Progenitor cell of endocrine pancreas (in vitro differentiated cells): ENCODE data around the gene DNAH17. TPM values are rescaled to one million over a fixed set of nuclear protein-coding genes. Genes with fewer than 3 reads are reported as not detected.

Source experiments
- DNase-seq: peaks from one replicate; pipeline ENCODE4 v3.0.0; 2021; ENCODE audit warnings: low spot score; ENCODE audit not compliant: unreplicated experiment
- H3K27ac Mint-ChIP-seq: 2 replicates; pipeline ENCODE4 v1.8.0; 2021; ENCODE audit warnings: mild to moderate bottlenecking, moderate library complexity, mixed read lengths
- H3K27me3 Mint-ChIP-seq: 2 replicates; pipeline ENCODE4 v1.8.0; 2021; ENCODE audit warnings: mixed read lengths
- H3K36me3 Mint-ChIP-seq: 2 replicates; pipeline ENCODE4 v1.8.0; 2022; ENCODE audit warnings: mixed read lengths; ENCODE audit not compliant: insufficient read depth
- H3K4me1 Mint-ChIP-seq: 2 replicates; pipeline ENCODE4 v1.8.0; 2021; ENCODE audit warnings: low read depth, mixed read lengths
- H3K4me3 Mint-ChIP-seq: 2 replicates; pipeline ENCODE4 v1.8.0; 2021; ENCODE audit warnings: low read depth, mild to moderate bottlenecking, moderate library complexity, mixed read lengths
- H3K9me3 Mint-ChIP-seq: 2 replicates; pipeline ENCODE4 v1.8.0; 2021; ENCODE audit warnings: low read depth, mixed read lengths
- CTCF ChIP-seq: fragments of 200-600 bp; sonication (generic); IDR thresholded peaks from one replicate; pipeline ENCODE4 v1.5.0; 2021; ENCODE audit warnings: antibody characterized with exemption, mild to moderate bottlenecking; ENCODE audit not compliant: unreplicated experiment
- total RNA-seq: library from RNA; stranded (reverse); gene quantifications from 2 replicates; pipeline ENCODE4 v1.2.1, GENCODE V29; 2021

DNAH17 gene
- total RNA-seq, 1 donor from 2014 or later: not detected

GRCh38 chr17:78422872-78423588, 154.2 kb downstream of the DNAH17 start:
- Mint-ChIP-seq H3K27me3 (no peaks in the 10 kb centered on the region), H3K9me3 (no peaks in the 10 kb centered on the region), H3K4me3 (no peak overlapping the region), H3K4me1 (peaks cover 18% of the 10 kb centered on the region), H3K36me3 (peaks cover 17% of the 10 kb centered on the region), H3K27ac (no peak overlapping the region)
- TF ChIP-seq CTCF: no peak
- no peak for DNase-seq

GRCh38 chr17:78422267-78422605, 155.0 kb downstream of the DNAH17 start:
- DNase-seq: no peak
- Mint-ChIP-seq H3K36me3 (peaks cover 18% of the 10 kb centered on the region), H3K27me3 (no peaks in the 10 kb centered on the region), H3K4me3 (no peak overlapping the region), H3K4me1 (peaks cover 18% of the 10 kb centered on the region), H3K9me3 (no peaks in the 10 kb centered on the region), H3K27ac (peak overlapping the region; percentile 89)
- TF ChIP-seq CTCF: no peak

- TF ChIP-seq CTCF: peak; percentile 96
- H3K27ac Mint-ChIP-seq: peak overlapping the region; percentile 89
- no peak overlapping the region for H3K4me3 Mint-ChIP-seq
- H3K36me3 Mint-ChIP-seq: peaks cover 19% of the 10 kb centered on the region
- no peaks in the 10 kb centered on the region for H3K9me3 Mint-ChIP-seq
- peak; percentile 77 for DNase-seq
- no peaks in the 10 kb centered on the region for H3K27me3 Mint-ChIP-seq
- H3K4me1 Mint-ChIP-seq: peaks cover 18% of the 10 kb centered on the region
These were observed 155.5 kb downstream of the DNAH17 start for GRCh38 chr17:78421534-78422266.

GRCh38 chr17:78421084-78421533, 156.1 kb downstream of the DNAH17 start:
- Mint-ChIP-seq H3K27ac (peak overlapping the region; percentile 89), H3K9me3 (no peaks in the 10 kb centered on the region), H3K4me1 (peaks cover 19% of the 10 kb centered on the region), H3K27me3 (no peaks in the 10 kb centered on the region), H3K36me3 (peaks cover 19% of the 10 kb centered on the region), H3K4me3 (no peak overlapping the region)
- no peak for TF ChIP-seq CTCF
- DNase-seq: no peak

- H3K36me3 Mint-ChIP-seq: peaks cover 21% of the 10 kb centered on the region
- TF ChIP-seq CTCF: no peak
- H3K27me3 Mint-ChIP-seq: no peaks in the 10 kb centered on the region
- H3K27ac Mint-ChIP-seq: no peak overlapping the region
- no peak overlapping the region for H3K4me3 Mint-ChIP-seq
- H3K4me1 Mint-ChIP-seq: peaks cover 19% of the 10 kb centered on the region
- DNase-seq: no peak
- H3K9me3 Mint-ChIP-seq: no peaks in the 10 kb centered on the region
These were observed 157.0 kb downstream of the DNAH17 start for GRCh38 chr17:78419970-78420815.
